Measurements from ENCODE around the gene ABCC9.

The ABCC9 gene

GRCh38 chr12:21809100-21809499 lies 132.1 kb downstream of the ABCC9 start:
- H3K27me3 ChIP-seq: no peaks in the 10 kb centered on the region
- no peaks in the 10 kb centered on the region for H3K36me3 ChIP-seq

GRCh38 chr12:21806255-21806654 lies 135.0 kb downstream of the ABCC9 start:
- no peak overlapping the region for H3K4me3 ChIP-seq (ENCODE audit: low read depth in 1 of 2, low read length in 1 of 2)
- no peaks in the 10 kb centered on the region for H3K4me1 ChIP-seq (ENCODE audit: control insufficient read depth in 1 of 2, insufficient read depth in 1 of 2, low read depth in 1 of 2, low read length in 1 of 2)
- no peaks in the 10 kb centered on the region for H3K36me3 ChIP-seq
- H3K27me3 ChIP-seq: no peaks in the 10 kb centered on the region
- no peak overlapping the region for H3K27ac ChIP-seq
- no peaks in the 10 kb centered on the region for H3K9me3 ChIP-seq
- no peak for TF ChIP-seq CTCF (IDR thresholded peaks at IDR 0.05)

More at GRCh38 chr12:21809100-21809499, 132.1 kb downstream of the ABCC9 start:
- Histone ChIP-seq H3K4me3 (ENCODE audit: low read depth in 1 of 2, low read length in 1 of 2) (no peak overlapping the region), H3K4me1 (ENCODE audit: control insufficient read depth in 1 of 2, insufficient read depth in 1 of 2, low read depth in 1 of 2, low read length in 1 of 2) (no peaks in the 10 kb centered on the region), H3K27ac (no peak overlapping the region), H3K9me3 (no peaks in the 10 kb centered on the region)
- TF ChIP-seq CTCF (IDR thresholded peaks at IDR 0.05): no peak

- no peak overlapping the region for H3K27ac ChIP-seq
- no peaks in the 10 kb centered on the region for H3K36me3 ChIP-seq
- H3K9me3 ChIP-seq: no peaks in the 10 kb centered on the region
- no peak overlapping the region for H3K4me3 ChIP-seq (ENCODE audit: low read depth in 1 of 2, low read length in 1 of 2)
- no peak for TF ChIP-seq CTCF (IDR thresholded peaks at IDR 0.05)
- H3K4me1 ChIP-seq (ENCODE audit: control insufficient read depth in 1 of 2, insufficient read depth in 1 of 2, low read depth in 1 of 2, low read length in 1 of 2): no peaks in the 10 kb centered on the region
- H3K27me3 ChIP-seq: no peaks in the 10 kb centered on the region
Observed at GRCh38 chr12:21801522-21802288, 139.5 kb downstream of the ABCC9 start.

GRCh38 chr12:21800011-21800410 lies 141.2 kb downstream of the ABCC9 start:
- H3K36me3 ChIP-seq: no peaks in the 10 kb centered on the region
- H3K4me3 ChIP-seq (ENCODE audit: low read depth in 1 of 2, low read length in 1 of 2): no peak overlapping the region
- no peak overlapping the region for H3K27ac ChIP-seq
- no peaks in the 10 kb centered on the region for H3K27me3 ChIP-seq
- no peaks in the 10 kb centered on the region for H3K9me3 ChIP-seq
- H3K4me1 ChIP-seq (ENCODE audit: control insufficient read depth in 1 of 2, insufficient read depth in 1 of 2, low read depth in 1 of 2, low read length in 1 of 2): no peaks in the 10 kb centered on the region
- no peak for TF ChIP-seq CTCF (IDR thresholded peaks at IDR 0.05)

- Histone ChIP-seq H3K27me3 (no peaks in the 10 kb centered on the region), H3K4me3 (ENCODE audit: low read depth in 1 of 2, low read length in 1 of 2) (no peak overlapping the region), H3K36me3 (no peaks in the 10 kb centered on the region), H3K9me3 (no peaks in the 10 kb centered on the region), H3K4me1 (ENCODE audit: control insufficient read depth in 1 of 2, insufficient read depth in 1 of 2, low read depth in 1 of 2, low read length in 1 of 2) (no peaks in the 10 kb centered on the region), H3K27ac (no peak overlapping the region)
- TF ChIP-seq CTCF (IDR thresholded peaks at IDR 0.05): no peak
Observed at GRCh38 chr12:21797539-21797938, 143.7 kb downstream of the ABCC9 start.

Data from neutrophil (primary cell).